HG02623 (cell line): ENCODE measurements around the gene DGKD.
A peak's percentile ranks its signal among the peaks of the same experiment; 100 is the strongest.

Source experiments
- ATAC-seq: cut with Tn5 transposase; IDR thresholded peaks from one replicate; pipeline ENCODE4 v1.9.1; 2021; ENCODE audit warnings: moderate library complexity; ENCODE audit not compliant: unreplicated experiment

The DGKD gene

GRCh38 chr2:233490831-233491230, 136.5 kb downstream of the DGKD start:
- ATAC-seq, result no peak

- ATAC-seq, result no peak
These were observed 137.0 kb downstream of the DGKD start for GRCh38 chr2:233491326-233491725.

GRCh38 chr2:233492078-233492477, 137.8 kb downstream of the DGKD start:
- no peak for ATAC-seq

GRCh38 chr2:233492751-233493150, 138.5 kb downstream of the DGKD start:
- no peak for ATAC-seq

- no peak for ATAC-seq
These were observed 141.5 kb downstream of the DGKD start for GRCh38 chr2:233495503-233496496.

- ATAC-seq, result no peak
These were observed 143.4 kb downstream of the DGKD start for GRCh38 chr2:233497692-233498091.

- no peak for ATAC-seq
These were observed 143.8 kb downstream of the DGKD start for GRCh38 chr2:233498126-233498525.

GRCh38 chr2:233499928-233500327, 145.6 kb downstream of the DGKD start:
- ATAC-seq, result no peak

GRCh38 chr2:233501198-233502076, 147.1 kb downstream of the DGKD start:
- no peak for ATAC-seq

GRCh38 chr2:233503481-233503880, 149.2 kb downstream of the DGKD start:
- ATAC-seq, result no peak

- ATAC-seq, result no peak
These were observed 149.8 kb downstream of the DGKD start for GRCh38 chr2:233503947-233504637.

GRCh38 chr2:233513953-233514655, 159.8 kb downstream of the DGKD start:
- no peak for ATAC-seq

- ATAC-seq, result peak; percentile 67
These were observed 165.7 kb downstream of the DGKD start for GRCh38 chr2:233519787-233520611.
